Measurements from ENCODE around the gene VIPR2.

VIPR2 gene

DNA sequence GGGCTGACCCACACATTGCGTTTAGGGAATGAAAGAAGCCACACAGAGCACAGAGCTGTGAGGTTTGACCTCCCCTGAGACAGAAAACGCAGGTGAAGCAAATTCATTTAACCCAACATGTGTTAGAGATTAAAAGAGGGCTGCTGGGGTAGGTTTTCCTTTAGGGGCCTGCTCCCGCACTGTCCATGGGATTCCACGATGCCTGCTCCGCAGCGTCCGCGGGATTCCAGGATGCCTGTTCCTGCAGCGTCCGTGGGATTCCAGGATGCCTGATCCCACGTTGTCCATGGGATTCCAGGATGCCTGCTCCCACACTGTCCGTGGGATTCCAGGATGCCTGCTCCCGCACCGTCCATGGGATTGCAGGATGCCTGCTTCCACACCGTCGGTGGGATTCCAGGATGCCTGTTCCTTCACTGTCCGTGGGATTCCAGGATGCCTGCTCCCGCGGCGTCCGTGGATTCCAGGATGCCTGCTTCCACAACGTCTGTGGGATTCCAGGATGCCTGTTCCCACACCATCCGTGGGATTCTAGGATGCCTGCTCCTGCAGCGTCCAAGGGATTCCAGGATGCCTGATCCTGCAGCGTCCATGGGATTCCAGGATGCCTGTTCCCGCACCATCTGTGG lies 78.7 kb downstream of the VIPR2 start:
- Histone ChIP-seq H3K4me3 (ENCODE audit: low read length) (no peak overlapping the region), H3K27me3 (replicated peaks; ENCODE audit: control insufficient read depth, insufficient read depth, low read length) (peaks cover 1% of the 10 kb centered on the region), H3K4me1 (ENCODE audit: control insufficient read depth, insufficient read depth, low read length) (peaks cover 25% of the 10 kb centered on the region), H3K36me3 (ENCODE audit: control insufficient read depth, insufficient read depth, low read length, severe bottlenecking) (no peaks in the 10 kb centered on the region), H3K9me3 (ENCODE audit: control insufficient read depth, low read length) (no peaks in the 10 kb centered on the region), H3K9ac (ENCODE audit: low read length) (no peak overlapping the region)
- DNase-seq (ENCODE audit: low read depth): no peak

DNA sequence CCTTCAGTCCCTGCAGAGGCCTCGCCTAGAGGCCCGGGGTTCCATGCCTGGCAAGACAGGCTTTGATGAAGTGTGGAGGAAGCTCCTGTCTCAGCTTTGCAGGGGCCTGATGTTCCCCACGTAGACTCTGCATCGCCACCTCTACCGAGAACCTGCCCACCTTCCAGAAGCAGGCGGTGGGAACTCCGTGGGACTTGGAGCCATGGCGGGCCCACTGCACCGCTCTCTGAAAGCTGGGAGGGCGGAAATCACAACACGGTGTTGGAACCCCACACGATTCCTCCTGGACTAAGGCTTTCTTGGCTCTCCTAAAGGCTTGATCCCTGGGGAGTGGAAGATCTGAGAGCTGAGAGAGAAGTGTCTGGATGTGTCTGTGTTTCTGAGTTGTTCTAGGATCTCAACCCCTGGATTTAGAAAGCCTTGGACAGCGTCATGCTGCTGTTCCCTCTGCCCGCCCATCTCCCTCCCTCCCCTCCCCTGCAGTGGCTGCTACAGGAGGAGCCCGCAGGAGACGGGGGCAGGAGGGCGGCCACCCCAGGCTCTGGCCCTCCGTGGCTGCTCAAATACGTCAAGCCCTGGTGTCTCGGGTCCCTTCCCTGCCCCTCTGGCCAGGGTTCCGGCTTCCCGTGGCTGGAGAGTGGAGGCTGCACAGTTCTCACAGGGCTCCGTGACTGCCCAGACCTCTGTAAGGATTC lies 79.7 kb downstream of the VIPR2 start:
- Histone ChIP-seq H3K36me3 (ENCODE audit: control insufficient read depth, insufficient read depth, low read length, severe bottlenecking) (no peaks in the 10 kb centered on the region), H3K4me1 (ENCODE audit: control insufficient read depth, insufficient read depth, low read length) (peaks cover 25% of the 10 kb centered on the region), H3K9me3 (ENCODE audit: control insufficient read depth, low read length) (no peaks in the 10 kb centered on the region), H3K9ac (ENCODE audit: low read length) (no peak overlapping the region), H3K4me3 (ENCODE audit: low read length) (no peak overlapping the region), H3K27me3 (replicated peaks; ENCODE audit: control insufficient read depth, insufficient read depth, low read length) (peaks cover 10% of the 10 kb centered on the region)
- no peak for DNase-seq (ENCODE audit: low read depth)

DNA sequence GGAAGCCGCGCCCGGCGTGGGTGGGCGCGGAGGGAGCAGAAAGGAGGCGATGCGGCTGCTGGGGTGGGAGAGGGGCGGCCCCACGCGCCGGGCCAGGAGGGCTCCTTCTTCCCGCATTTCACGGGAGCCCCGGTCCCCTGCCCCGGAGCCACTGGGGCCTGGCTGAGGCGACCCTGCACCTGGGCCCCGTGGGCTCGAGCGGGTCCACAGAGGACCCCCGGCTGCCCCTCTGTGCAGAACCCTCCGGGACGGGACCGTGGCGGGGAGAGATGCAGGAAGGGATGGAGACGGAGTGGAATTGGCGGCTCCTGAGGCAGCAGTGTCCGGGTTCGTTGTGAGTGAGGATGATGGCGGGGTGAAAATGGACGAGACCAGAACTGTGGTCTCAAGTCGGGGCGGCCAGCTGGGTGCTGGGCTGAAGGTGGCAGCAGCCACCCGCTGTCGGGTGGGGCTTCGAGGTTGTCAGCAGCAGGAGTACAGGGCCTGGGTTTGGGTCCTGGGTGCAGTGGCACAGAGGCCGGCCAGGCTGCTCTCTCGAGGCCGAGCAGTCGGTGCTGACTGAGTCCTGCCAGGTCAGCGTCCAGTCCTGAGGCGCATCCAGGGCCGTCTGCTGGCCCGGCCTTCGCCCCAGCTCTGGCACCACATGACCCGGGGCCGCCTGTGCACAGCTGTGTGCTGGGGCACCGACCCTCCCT lies 80.4 kb downstream of the VIPR2 start:
- H3K4me1 ChIP-seq (ENCODE audit: control insufficient read depth, insufficient read depth, low read length): peaks cover 20% of the 10 kb centered on the region
- no peaks in the 10 kb centered on the region for H3K36me3 ChIP-seq (ENCODE audit: control insufficient read depth, insufficient read depth, low read length, severe bottlenecking)
- no peak overlapping the region for H3K9ac ChIP-seq (ENCODE audit: low read length)
- no peak overlapping the region for H3K4me3 ChIP-seq (ENCODE audit: low read length)
- H3K27me3 ChIP-seq (replicated peaks; ENCODE audit: control insufficient read depth, insufficient read depth, low read length): peaks cover 13% of the 10 kb centered on the region
- H3K9me3 ChIP-seq (ENCODE audit: control insufficient read depth, low read length): no peaks in the 10 kb centered on the region
- DNase-seq (ENCODE audit: low read depth): no peak

DNA sequence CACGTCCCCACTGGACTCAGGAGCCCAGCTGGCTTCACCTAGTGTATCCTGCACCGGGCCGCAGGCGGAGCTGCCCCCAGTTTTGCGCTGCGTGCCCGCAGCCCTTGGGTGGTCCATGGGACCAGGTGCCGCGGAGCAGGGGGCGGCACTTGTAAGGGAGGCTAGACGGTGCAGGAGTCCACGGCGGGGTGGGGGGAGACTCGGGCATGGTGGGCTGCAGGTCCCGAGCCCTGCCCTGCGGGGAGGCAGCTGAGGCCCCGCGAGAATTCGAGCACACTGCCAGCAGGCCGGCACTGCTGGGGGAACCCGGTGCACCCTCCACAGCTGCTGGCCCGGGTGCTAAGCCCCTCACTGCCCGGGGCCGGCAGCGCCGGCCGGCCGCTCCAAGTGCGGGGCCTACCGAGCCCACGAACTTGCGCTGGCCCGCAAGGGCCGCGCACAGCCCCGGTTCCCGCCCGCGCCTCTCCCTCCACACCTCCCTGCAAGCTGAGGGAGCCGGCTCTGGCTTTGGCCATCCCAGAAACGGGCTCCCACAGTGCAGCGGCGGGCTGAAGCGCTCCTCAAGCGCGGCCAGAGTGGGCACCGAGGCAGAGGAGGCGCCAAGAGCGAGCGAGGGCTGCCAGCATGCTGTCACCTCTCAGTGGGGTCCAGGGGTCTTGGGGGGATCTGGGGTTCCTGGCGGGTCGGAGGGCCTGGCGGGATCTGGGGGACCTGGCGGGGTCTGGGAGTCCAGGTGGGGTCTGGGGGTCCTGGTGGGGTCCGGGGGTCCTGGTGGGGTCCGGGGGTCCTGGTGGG lies 81.4 kb downstream of the VIPR2 start:
- no peak for DNase-seq (ENCODE audit: low read depth)
- H3K4me3 ChIP-seq (ENCODE audit: low read length): no peak overlapping the region
- H3K4me1 ChIP-seq (ENCODE audit: control insufficient read depth, insufficient read depth, low read length): peaks cover 10% of the 10 kb centered on the region
- H3K27me3 ChIP-seq (replicated peaks; ENCODE audit: control insufficient read depth, insufficient read depth, low read length): peaks cover 13% of the 10 kb centered on the region
- H3K9ac ChIP-seq (ENCODE audit: low read length): no peak overlapping the region
- H3K36me3 ChIP-seq (ENCODE audit: control insufficient read depth, insufficient read depth, low read length, severe bottlenecking): no peaks in the 10 kb centered on the region
- H3K9me3 ChIP-seq (ENCODE audit: control insufficient read depth, low read length): no peaks in the 10 kb centered on the region

DNA sequence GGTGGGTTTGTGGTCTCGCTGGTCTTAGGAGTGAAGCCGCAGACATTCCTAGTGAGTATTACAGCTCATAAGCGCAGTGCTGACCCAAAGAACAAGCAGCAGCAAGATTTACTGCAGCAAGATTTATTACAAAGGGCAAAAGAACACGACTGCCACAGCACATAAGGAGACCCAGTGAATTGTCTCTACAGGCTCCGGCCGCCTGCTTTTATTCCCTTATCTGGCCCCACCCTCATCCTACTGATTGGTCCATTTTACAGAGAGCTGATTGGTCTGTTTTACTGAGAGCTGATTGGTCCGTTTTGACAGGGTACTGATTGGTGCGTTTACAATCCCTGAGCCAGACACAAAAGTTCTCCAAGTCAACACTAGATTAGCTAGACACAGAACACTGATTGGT lies 82.1 kb downstream of the VIPR2 start:
- Histone ChIP-seq H3K4me1 (ENCODE audit: control insufficient read depth, insufficient read depth, low read length) (peaks cover 3% of the 10 kb centered on the region), H3K4me3 (ENCODE audit: low read length) (no peak overlapping the region), H3K9me3 (ENCODE audit: control insufficient read depth, low read length) (no peaks in the 10 kb centered on the region), H3K36me3 (ENCODE audit: control insufficient read depth, insufficient read depth, low read length, severe bottlenecking) (no peaks in the 10 kb centered on the region), H3K27me3 (replicated peaks; ENCODE audit: control insufficient read depth, insufficient read depth, low read length) (peaks cover 13% of the 10 kb centered on the region), H3K9ac (ENCODE audit: low read length) (no peak overlapping the region)
- no peak for DNase-seq (ENCODE audit: low read depth)

DNA sequence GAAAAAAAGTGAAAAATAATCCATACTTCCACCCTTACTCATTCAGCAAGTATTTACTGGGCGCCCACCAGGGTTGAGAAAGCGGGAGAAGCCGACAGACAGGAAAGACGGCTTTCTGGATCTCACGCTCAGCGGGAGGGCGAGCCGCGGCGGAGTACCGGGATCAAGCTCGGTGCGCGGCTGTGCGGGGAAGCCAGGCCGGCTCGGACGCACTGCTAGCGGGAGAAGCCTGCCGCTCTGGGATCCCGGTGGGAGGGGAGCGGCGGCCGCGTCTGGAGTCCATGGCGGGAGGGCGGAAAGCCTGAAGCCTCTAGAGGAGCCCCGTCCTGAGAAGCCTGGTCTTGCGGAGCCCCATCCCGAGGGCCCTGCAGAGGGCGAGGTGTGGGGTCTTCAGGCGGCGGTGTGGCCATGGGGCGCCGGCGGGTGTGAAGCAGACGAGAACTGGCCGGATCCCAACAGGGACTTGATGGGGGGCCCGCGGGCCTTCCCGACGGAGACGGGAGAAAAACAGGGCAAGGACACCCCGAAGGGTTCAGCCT lies 82.9 kb downstream of the VIPR2 start:
- Histone ChIP-seq H3K4me3 (ENCODE audit: low read length) (no peak overlapping the region), H3K27me3 (replicated peaks; ENCODE audit: control insufficient read depth, insufficient read depth, low read length) (peaks cover 13% of the 10 kb centered on the region), H3K9me3 (ENCODE audit: control insufficient read depth, low read length) (no peaks in the 10 kb centered on the region), H3K36me3 (ENCODE audit: control insufficient read depth, insufficient read depth, low read length, severe bottlenecking) (no peaks in the 10 kb centered on the region), H3K9ac (ENCODE audit: low read length) (no peak overlapping the region), H3K4me1 (ENCODE audit: control insufficient read depth, insufficient read depth, low read length) (no peaks in the 10 kb centered on the region)
- no peak for DNase-seq (ENCODE audit: low read depth)

DNA sequence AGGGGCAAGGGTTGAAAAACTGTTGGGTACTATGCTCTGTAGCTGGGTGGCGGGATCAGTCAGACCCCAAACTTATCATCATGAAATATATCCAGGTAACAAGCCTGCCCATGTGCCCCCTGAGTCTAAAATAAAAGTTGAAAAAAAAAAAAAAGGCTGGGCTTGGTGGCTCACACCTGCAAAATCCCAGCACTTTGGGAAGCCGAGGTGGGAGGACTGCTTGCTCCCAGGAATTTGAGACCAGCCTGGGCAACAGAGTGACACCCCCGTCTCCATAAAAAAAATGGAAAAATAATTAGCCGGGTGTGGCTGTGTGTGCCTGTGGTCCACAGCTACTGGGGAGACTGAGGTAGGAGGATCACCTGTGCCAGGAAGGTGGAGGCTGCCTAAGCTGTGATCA lies 83.5 kb downstream of the VIPR2 start:
- H3K9me3 ChIP-seq (ENCODE audit: control insufficient read depth, low read length): no peaks in the 10 kb centered on the region
- H3K36me3 ChIP-seq (ENCODE audit: control insufficient read depth, insufficient read depth, low read length, severe bottlenecking): no peaks in the 10 kb centered on the region
- no peak overlapping the region for H3K4me3 ChIP-seq (ENCODE audit: low read length)
- no peaks in the 10 kb centered on the region for H3K4me1 ChIP-seq (ENCODE audit: control insufficient read depth, insufficient read depth, low read length)
- no peak for DNase-seq (ENCODE audit: low read depth)
- peaks cover 13% of the 10 kb centered on the region for H3K27me3 ChIP-seq (replicated peaks; ENCODE audit: control insufficient read depth, insufficient read depth, low read length)
- H3K9ac ChIP-seq (ENCODE audit: low read length): no peak overlapping the region

DNA sequence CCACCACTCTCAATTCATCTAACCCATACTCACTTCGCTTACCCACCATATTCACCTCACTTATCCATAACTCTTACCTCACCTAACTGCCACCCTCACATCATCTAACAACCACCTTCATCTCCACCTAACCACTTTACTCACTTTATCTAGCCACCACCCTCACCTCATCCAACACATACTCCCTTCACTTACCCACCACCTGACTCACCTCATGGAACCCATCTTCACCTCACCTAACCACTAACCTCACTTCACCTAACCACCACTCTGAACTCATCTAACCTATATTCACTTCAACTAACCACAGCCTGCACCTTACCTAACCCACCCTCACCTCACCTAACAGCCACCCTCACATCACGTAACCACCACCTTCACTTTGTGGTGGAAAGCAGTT lies 84.2 kb downstream of the VIPR2 start:
- H3K27me3 ChIP-seq (replicated peaks; ENCODE audit: control insufficient read depth, insufficient read depth, low read length): peaks cover 13% of the 10 kb centered on the region
- no peak overlapping the region for H3K4me3 ChIP-seq (ENCODE audit: low read length)
- H3K9ac ChIP-seq (ENCODE audit: low read length): no peak overlapping the region
- no peak for DNase-seq (ENCODE audit: low read depth)
- H3K4me1 ChIP-seq (ENCODE audit: control insufficient read depth, insufficient read depth, low read length): no peaks in the 10 kb centered on the region
- no peaks in the 10 kb centered on the region for H3K36me3 ChIP-seq (ENCODE audit: control insufficient read depth, insufficient read depth, low read length, severe bottlenecking)
- no peaks in the 10 kb centered on the region for H3K9me3 ChIP-seq (ENCODE audit: control insufficient read depth, low read length)

DNA sequence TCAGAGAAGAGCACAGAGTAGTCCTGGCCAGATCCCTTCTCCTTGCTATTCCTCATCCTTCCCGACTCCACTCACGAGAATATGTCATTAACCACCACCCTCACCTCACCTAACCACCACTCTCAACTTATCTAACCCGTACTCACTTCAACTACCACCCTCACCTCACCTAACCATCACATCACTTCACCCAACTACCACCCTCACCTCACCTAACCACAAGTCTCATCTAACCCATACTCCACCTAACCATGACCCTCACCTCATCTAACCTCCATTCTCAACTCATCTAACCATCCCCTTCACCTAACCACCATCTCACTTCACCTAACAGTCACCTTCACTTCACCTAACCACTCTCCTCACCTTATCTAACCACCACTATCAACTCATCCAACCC lies 85.0 kb downstream of the VIPR2 start:
- Histone ChIP-seq H3K9ac (ENCODE audit: low read length) (no peak overlapping the region), H3K9me3 (ENCODE audit: control insufficient read depth, low read length) (no peaks in the 10 kb centered on the region), H3K36me3 (ENCODE audit: control insufficient read depth, insufficient read depth, low read length, severe bottlenecking) (no peaks in the 10 kb centered on the region), H3K4me1 (ENCODE audit: control insufficient read depth, insufficient read depth, low read length) (no peaks in the 10 kb centered on the region), H3K27me3 (replicated peaks; ENCODE audit: control insufficient read depth, insufficient read depth, low read length) (peaks cover 13% of the 10 kb centered on the region), H3K4me3 (ENCODE audit: low read length) (no peak overlapping the region)
- DNase-seq (ENCODE audit: low read depth): no peak

DNA sequence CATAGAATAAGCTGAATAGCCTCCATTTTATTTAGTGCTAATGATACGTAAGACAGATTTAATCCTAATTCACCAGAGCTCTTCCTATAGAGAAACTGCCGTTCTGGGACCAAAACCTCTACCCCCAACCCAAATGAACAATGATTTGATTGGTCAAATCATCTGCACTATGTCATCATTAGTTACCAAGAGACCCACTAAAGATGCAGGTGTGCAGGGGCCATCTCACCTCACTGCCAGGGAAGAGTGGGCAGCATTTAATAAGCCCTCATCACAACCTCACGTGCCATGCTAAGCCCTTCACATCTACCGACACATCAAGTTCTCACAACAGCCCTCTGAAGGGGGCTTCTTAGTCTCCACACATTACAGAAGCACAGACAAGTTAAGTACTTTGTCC lies 87.0 kb downstream of the VIPR2 start:
- no peak for DNase-seq (ENCODE audit: low read depth)
- H3K9me3 ChIP-seq (ENCODE audit: control insufficient read depth, low read length): no peaks in the 10 kb centered on the region
- H3K4me1 ChIP-seq (ENCODE audit: control insufficient read depth, insufficient read depth, low read length): no peaks in the 10 kb centered on the region
- H3K36me3 ChIP-seq (ENCODE audit: control insufficient read depth, insufficient read depth, low read length, severe bottlenecking): no peaks in the 10 kb centered on the region
- no peak overlapping the region for H3K9ac ChIP-seq (ENCODE audit: low read length)
- H3K27me3 ChIP-seq (replicated peaks; ENCODE audit: control insufficient read depth, insufficient read depth, low read length): peaks cover 13% of the 10 kb centered on the region
- no peak overlapping the region for H3K4me3 ChIP-seq (ENCODE audit: low read length)

DNA sequence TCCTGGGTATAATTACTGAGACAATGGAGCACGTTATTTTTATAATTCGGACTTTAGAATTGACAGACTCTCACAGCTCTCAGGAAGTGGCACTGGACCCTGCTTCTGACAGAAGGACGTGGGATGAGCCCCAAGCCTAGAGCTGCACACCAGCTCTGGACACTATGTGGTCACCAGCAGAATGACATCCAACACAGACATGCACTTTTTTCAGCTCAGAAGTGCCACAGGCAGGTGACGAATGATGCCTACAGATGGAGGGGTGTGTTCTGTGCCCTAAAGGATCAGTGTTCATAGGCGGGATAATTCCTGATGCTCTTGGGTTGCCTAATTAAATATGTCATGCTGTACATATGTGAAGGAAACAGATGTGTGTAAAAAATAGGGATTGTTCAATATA lies 87.9 kb downstream of the VIPR2 start:
- Histone ChIP-seq H3K27me3 (replicated peaks; ENCODE audit: control insufficient read depth, insufficient read depth, low read length) (peaks cover 13% of the 10 kb centered on the region), H3K4me3 (ENCODE audit: low read length) (no peak overlapping the region), H3K9me3 (ENCODE audit: control insufficient read depth, low read length) (peaks cover 9% of the 10 kb centered on the region), H3K4me1 (ENCODE audit: control insufficient read depth, insufficient read depth, low read length) (no peaks in the 10 kb centered on the region), H3K9ac (ENCODE audit: low read length) (no peak overlapping the region), H3K36me3 (ENCODE audit: control insufficient read depth, insufficient read depth, low read length, severe bottlenecking) (no peaks in the 10 kb centered on the region)
- no peak for DNase-seq (ENCODE audit: low read depth)

All from adipocyte (in vitro differentiated cells).